Psoas muscle (tissue), 8 donors: ENCODE measurements around the gene TUBGCP5. TPM values are rescaled to one million over a fixed set of nuclear protein-coding genes. Genes with fewer than 3 reads are reported as not detected.

ENCODE experiments used
- ATAC-seq, 4 donors: fragments of 200-7000 bp; cut with Tn5 transposase; one replicate each; pipeline ENCODE4 v1.9.1; 2020; ENCODE audit warnings: moderate library complexity in 3 of 4, mild to moderate bottlenecking in 2 of 4
- DNase-seq, 2 donors: peaks; one replicate each; pipeline ENCODE4 v3.0.0-alpha.2; 2020
- H3K27ac ChIP-seq: fragments of 200-600 bp; one replicate; pipeline ENCODE4 v1.8.0; 2022
- H3K27me3 ChIP-seq, 3 donors: fragments of 200-600 bp in 1 of 3; one replicate each; pipeline versions ENCODE4 v1.6.1 to v1.8.0; 2013 to 2022; ENCODE audit warnings: low read length in 2 of 3, mild to moderate bottlenecking in 2 of 3, moderate library complexity in 1 of 3; ENCODE audit not compliant: insufficient read depth in 3 of 3
- H3K36me3 ChIP-seq, 2 donors: fragments of 200-600 bp in 1 of 2; one replicate each; pipeline versions ENCODE4 v1.6.1 to v1.8.0; 2013 to 2022; ENCODE audit warnings: low read depth in 1 of 2, mild to moderate bottlenecking in 1 of 2, moderate library complexity in 1 of 2; ENCODE audit not compliant: insufficient read depth in 1 of 2
- H3K4me1 ChIP-seq: fragments of 200-600 bp; one replicate; pipeline ENCODE4 v1.8.0; 2022
- H3K4me3 ChIP-seq: fragments of 200-600 bp; one replicate; pipeline ENCODE4 v1.8.0; 2022; ENCODE audit warnings: mild to moderate bottlenecking
- H3K9me3 ChIP-seq: fragments of 200-600 bp; one replicate; pipeline ENCODE4 v1.8.0; 2022
- CTCF ChIP-seq: fragments of 200-600 bp; IDR thresholded peaks from one replicate; pipeline ENCODE4 v1.8.0; 2022; ENCODE audit warnings: antibody characterized with exemption
- WGBS, 3 donors: extraction: QIAGEN DNeasy Blood & Tissue Kit; methylation state at CpG; one replicate each; pipeline versions ENCODE4 v1.1.6 to v1.1.7; 2013; 5-methylcytosine and 5-hydroxymethylcytosine counted together
- intact Hi-C, 2 donors: fragments of 100-400 bp; cut with DNase I; formaldehyde crosslinking; loops; one replicate each; pipeline versions ENCODE4 v1.11.0 to v1.14.2; 2022
- polyA plus RNA-seq, 3 donors: library from polyadenylated mRNA; stranded (reverse); fragments of 200-250 nt; gene quantifications; one replicate each; pipeline ENCODE4 v1.2.3, GENCODE V29; 2013
- total RNA-seq, 4 donors: library from RNA; stranded (reverse); fragmentation: NEBNext Ultra II Directional in 2 of 4; extraction: Animal tissue kit (Norgen Biotek cat#: 25700) in 2 of 4; gene quantifications; one replicate each; pipeline versions ENCODE4 v1.2.1 to v1.2.4, GENCODE V29; 2021 to 2023
- donor health status: healthy with polysubstance abuse.
- donor health status: DM: no; HTN: no; CAD: no; lungs with moderate emphysema.
- donor health status: Bipolar disorder and iron deficiency.
- donor health status: healthy.
- donor health status: DM: yes; HTN: yes; CAD: no.
- donor health status: DM: no; HTN: no; CAD: no.
- donor health status: DM: no; HTN: no; CAD: no.
- donor health status: DM: yes; HTN: yes; CAD: no.

Gene TUBGCP5
- total and polyA plus RNA-seq, 7 donors, result 5.1 to 15.1 (median 9.3) TPM

GRCh38 chr15:22960126-22960525 is 79.2 kb downstream of the TUBGCP5 start:
- intact Hi-C loops, result no loop called here
- Histone ChIP-seq H3K4me3 (no peak overlapping the region), H3K4me1 (peaks cover 14% of the 10 kb centered on the region), H3K27me3 (no peaks in the 10 kb centered on the region), H3K27ac (no peak overlapping the region), H3K9me3 (no peaks in the 10 kb centered on the region), H3K36me3 (no peaks in the 10 kb centered on the region)
- ATAC-seq (no peak), DNase-seq (no peak)
- TF ChIP-seq CTCF, result no peak
- 86 to 91% (median 90%) methylated on average over 11 of the region's 11 CpGs for WGBS, 3 donors

- 88 to 95% (median 92%) methylated on average over 32 to 33 of the region's 33 CpGs for WGBS, 3 donors
- ATAC-seq (no peak), DNase-seq (no peak)
- no peak for TF ChIP-seq CTCF
- intact Hi-C loops, result no loop called here
- Histone ChIP-seq H3K4me1 (peaks cover 14% of the 10 kb centered on the region), H3K27me3 (no peaks in the 10 kb centered on the region), H3K9me3 (no peaks in the 10 kb centered on the region), H3K4me3 (no peak overlapping the region), H3K27ac (no peak overlapping the region), H3K36me3 (no peaks in the 10 kb centered on the region)
These were observed 79.9 kb downstream of the TUBGCP5 start for GRCh38 chr15:22959321-22960101.

- Histone ChIP-seq H3K4me3 (no peak overlapping the region), H3K4me1 (peaks cover 14% of the 10 kb centered on the region), H3K36me3 (no peaks in the 10 kb centered on the region), H3K27me3 (no peaks in the 10 kb centered on the region), H3K27ac (no peak overlapping the region), H3K9me3 (no peaks in the 10 kb centered on the region)
- ATAC-seq, result no peak
- DNase-seq, result no peak
- intact Hi-C loops, result no loop called here
- 90 to 93% (median 91%) methylated on average over 16 of the region's 16 CpGs for WGBS, 3 donors
- TF ChIP-seq CTCF, result no peak
These were observed 80.7 kb downstream of the TUBGCP5 start for GRCh38 chr15:22958487-22959280.

- H3K36me3 ChIP-seq, result no peaks in the 10 kb centered on the region
- TF ChIP-seq CTCF, result no peak
- H3K27ac ChIP-seq, result no peak overlapping the region
- H3K4me1 ChIP-seq, result peaks cover 18% of the 10 kb centered on the region
- DNase-seq (no peak), ATAC-seq (no peak)
- H3K9me3 ChIP-seq, result no peaks in the 10 kb centered on the region
- 93 to 97% (median 96%) methylated on average over 14 of the region's 14 CpGs for WGBS, 3 donors
- no peak overlapping the region for H3K4me3 ChIP-seq
- intact Hi-C loops, result no loop called here
- no peaks in the 10 kb centered on the region for H3K27me3 ChIP-seq
These were observed 82.5 kb downstream of the TUBGCP5 start for GRCh38 chr15:22956978-22957260.
